ENCODE results near the gene LRRN4CL. TPM values are rescaled to one million over a fixed set of nuclear protein-coding genes. Genes with fewer than 3 reads are reported as not detected.

Gene LRRN4CL
- total and polyA plus RNA-seq, 2 of the 4 experiments (the other 2 are of a cell fraction), result 0.36 to 0.84 TPM

- Histone ChIP-seq H3K9me1 (ENCODE audit: insufficient read depth, low read length) (peaks cover 9% of the 10 kb centered on the region), H2BK15ac (ENCODE audit: low read depth, low read length) (no peak overlapping the region; the same call in 2 of the 3 replicates), H3K4me1 (ENCODE audit: control insufficient read depth, insufficient read depth, low read length) (peaks cover 8% of the 10 kb centered on the region), H2BK20ac (ENCODE audit: low read depth, low read length) (no peak overlapping the region), H2AK5ac (ENCODE audit: low read depth, low read length) (peak overlapping the region; percentile 80), H4K5ac (ENCODE audit: low read depth, low read length) (peak overlapping the region; percentile 11), H2BK5ac (ENCODE audit: low read depth, low read length, poor library complexity, severe bottlenecking) (peak overlapping the region; percentile 64), H3K27me3 (ENCODE audit: control insufficient read depth, insufficient read depth, low read length) (no peaks in the 10 kb centered on the region), H2BK120ac (ENCODE audit: low read depth, low read length) (no peak overlapping the region; the same call in 1 of the 2 replicates), H2AK9ac (replicated peaks; ENCODE audit: low read depth, low read length, poor library complexity) (peak overlapping the region; percentile 99), H3K23ac (ENCODE audit: low read depth, low read length) (peak overlapping the region; percentile 83), H4K91ac (ENCODE audit: insufficient read depth, low read depth, low read length) (peak overlapping the region; percentile 66), H2AFZ (replicated peaks; ENCODE audit: low read length, poor library complexity) (peak overlapping the region; percentile 97), H3K4me3 (ENCODE audit: insufficient read depth, low read depth, low read length) (peak overlapping the region; percentile 73), H3K4me2 (ENCODE audit: low read depth, low read length) (peak overlapping the region; percentile 84), H3K79me1 (ENCODE audit: low read depth in 1 of 2, low read length in 2 of 2) (peaks cover 33 to 50% of the 10 kb centered on the region in 2 experiments), H4K8ac (ENCODE audit: low read depth in 2 of 2, low read length in 2 of 2) (peak overlapping the region; percentile 69), H4K20me1 (ENCODE audit: insufficient read depth, low read length) (peaks cover 18% of the 10 kb centered on the region), H3K9ac (ENCODE audit: low read depth, low read length) (peak overlapping the region; percentile 79), H3K18ac (ENCODE audit: low read depth, low read length) (no peak overlapping the region), H3K36me3 (ENCODE audit: control insufficient read depth, insufficient read depth, low read length) (peaks cover 15% of the 10 kb centered on the region), H3K9me3 (ENCODE audit: control insufficient read depth, insufficient read depth, low read length) (no peaks in the 10 kb centered on the region), H3K14ac (replicated peaks; ENCODE audit: low read depth, low read length) (peak overlapping the region; percentile 94), H3K4ac (ENCODE audit: low read depth, low read length) (peak overlapping the region; percentile 78; the same call in 1 of the 2 replicates), H3K27ac (ENCODE audit: insufficient read depth, low read length) (peak overlapping the region; percentile 74), H3K56ac (ENCODE audit: extremely low read depth, insufficient read depth, low read length) (peak overlapping the region; percentile 54)
- whole genome bisulfite sequencing, 2 experiments (ENCODE audit: extremely low coverage in 2 of 2, insufficient read length in 1 of 2), result 0% methylated on average over 19 of the region's 36 CpGs; no CpG with 5 or more reads in 1 of the 2 experiments
- peak; percentile 27 for ATAC-seq (ENCODE audit: low read depth)
- peak; percentile 50 for DNase-seq
- ChIA-PET CTCF (interaction anchor here (1.0 to 1.4 kb wide), 3 partner anchors 12 to 104 kb away, joined by 3 to 4 read pairs (median 3); partner anchors contain the start of gene INTS5), POLR2A (ENCODE audit: unreplicated experiment) (interaction anchor here (0.5 to 1.6 kb wide), 11 partner anchors 10 to 309 kb away, joined by 3 to 24 read pairs (median 4); partner anchors contain the start of genes EEF1G, INTS5, MTA2 and TUT1)
- BruUV-seq (replicated peaks), result no TSS peak
- intact Hi-C loops (cut with micrococcal nuclease) (no loop called here), dilution Hi-C loops (cut with HindIII; ENCODE audit: low sequenced_read_pairs, unreplicated experiment) (no loop called here), in situ Hi-C loops (cut with MboI; ENCODE audit: low sequenced_read_pairs) (no loop called here)
- TF ChIP-seq RFX5 (IDR thresholded peaks at IDR 0.05; ENCODE audit: low read depth, low read length) (no peak), USF2 (IDR thresholded peaks at IDR 0.05; ENCODE audit: low read depth, low read length) (no peak), RAD21 (IDR thresholded peaks at IDR 0.05; ENCODE audit: low read length) (no peak), FOS (IDR thresholded peaks at IDR 0.05; ENCODE audit: low read depth, low read length) (no peak), MXI1 (IDR thresholded peaks at IDR 0.05; ENCODE audit: borderline replicate concordance, low read depth, low read length) (no peak), RCOR1 (IDR thresholded peaks at IDR 0.05; ENCODE audit: insufficient replicate concordance, low read length) (no peak), BHLHE40 (IDR thresholded peaks at IDR 0.05; ENCODE audit: low read depth, low read length) (no peak), SMC3 (IDR thresholded peaks at IDR 0.05; ENCODE audit: low read depth, low read length) (no peak), NFE2L2 (IDR thresholded peaks at IDR 0.05; ENCODE audit: low read depth, low read length) (no peak), MAFK (IDR thresholded peaks at IDR 0.05; ENCODE audit: low read depth, low read length) (no peak), CHD1 (IDR thresholded peaks at IDR 0.05; ENCODE audit: low read depth, low read length) (no peak), POLR2A (IDR thresholded peaks at IDR 0.05; ENCODE audit: low read depth, low read length) (no peak), CEBPB (IDR thresholded peaks at IDR 0.05; ENCODE audit: low read depth, low read length) (no peak)
- TF ChIP-seq, protein P1, sequence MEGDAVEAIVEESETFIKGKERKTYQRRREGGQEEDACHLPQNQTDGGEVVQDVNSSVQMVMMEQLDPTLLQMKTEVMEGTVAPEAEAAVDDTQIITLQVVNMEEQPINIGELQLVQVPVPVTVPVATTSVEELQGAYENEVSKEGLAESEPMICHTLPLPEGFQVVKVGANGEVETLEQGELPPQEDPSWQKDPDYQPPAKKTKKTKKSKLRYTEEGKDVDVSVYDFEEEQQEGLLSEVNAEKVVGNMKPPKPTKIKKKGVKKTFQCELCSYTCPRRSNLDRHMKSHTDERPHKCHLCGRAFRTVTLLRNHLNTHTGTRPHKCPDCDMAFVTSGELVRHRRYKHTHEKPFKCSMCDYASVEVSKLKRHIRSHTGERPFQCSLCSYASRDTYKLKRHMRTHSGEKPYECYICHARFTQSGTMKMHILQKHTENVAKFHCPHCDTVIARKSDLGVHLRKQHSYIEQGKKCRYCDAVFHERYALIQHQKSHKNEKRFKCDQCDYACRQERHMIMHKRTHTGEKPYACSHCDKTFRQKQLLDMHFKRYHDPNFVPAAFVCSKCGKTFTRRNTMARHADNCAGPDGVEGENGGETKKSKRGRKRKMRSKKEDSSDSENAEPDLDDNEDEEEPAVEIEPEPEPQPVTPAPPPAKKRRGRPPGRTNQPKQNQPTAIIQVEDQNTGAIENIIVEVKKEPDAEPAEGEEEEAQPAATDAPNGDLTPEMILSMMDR (conservative IDR thresholded peaks at IDR 0.05; ENCODE audit: low read depth, low read length), result no peak
- TF ChIP-seq, protein P2, sequence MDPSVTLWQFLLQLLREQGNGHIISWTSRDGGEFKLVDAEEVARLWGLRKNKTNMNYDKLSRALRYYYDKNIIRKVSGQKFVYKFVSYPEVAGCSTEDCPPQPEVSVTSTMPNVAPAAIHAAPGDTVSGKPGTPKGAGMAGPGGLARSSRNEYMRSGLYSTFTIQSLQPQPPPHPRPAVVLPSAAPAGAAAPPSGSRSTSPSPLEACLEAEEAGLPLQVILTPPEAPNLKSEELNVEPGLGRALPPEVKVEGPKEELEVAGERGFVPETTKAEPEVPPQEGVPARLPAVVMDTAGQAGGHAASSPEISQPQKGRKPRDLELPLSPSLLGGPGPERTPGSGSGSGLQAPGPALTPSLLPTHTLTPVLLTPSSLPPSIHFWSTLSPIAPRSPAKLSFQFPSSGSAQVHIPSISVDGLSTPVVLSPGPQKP (IDR thresholded peaks at IDR 0.05; ENCODE audit: borderline replicate concordance, low read depth, low read length), result no peak
Observed at GRCh38 chr11:62664405-62665074, 24.8 kb downstream of the LRRN4CL start.
